ENCODE data around the gene PLEKHG1.

PLEKHG1 gene

GRCh38 chr6:150635906-150636514, 36.3 kb downstream of the PLEKHG1 start:
- no peaks in the 10 kb centered on the region for H4K20me1 ChIP-seq (ENCODE audit: insufficient read depth, low read length, poor library complexity, severe bottlenecking)
- H3K9me2 ChIP-seq (replicated peaks; ENCODE audit: low read depth, low read length) = no peaks in the 10 kb centered on the region
- H3K9me3 ChIP-seq (ENCODE audit: insufficient read depth, low read depth, low read length) = no peaks in the 10 kb centered on the region
- no peak for TF ChIP-seq EZH2phosphoT487 (IDR thresholded peaks at IDR 0.05; ENCODE audit: borderline replicate concordance)
- no peak for TF ChIP-seq CTCF (conservative IDR thresholded peaks at IDR 0.05; ENCODE audit: low read length)
- peak overlapping the region; percentile 46 for H3K4me3 ChIP-seq (ENCODE audit: low read length, poor library complexity, severe bottlenecking)
- H3F3A ChIP-seq (ENCODE audit: low read depth) = peaks cover 12% of the 10 kb centered on the region
- H3K79me2 ChIP-seq (ENCODE audit: insufficient read depth, low read length) = peaks cover 95% of the 10 kb centered on the region
- no peaks in the 10 kb centered on the region for H3K27me3 ChIP-seq (ENCODE audit: insufficient read depth, low read length, poor library complexity, severe bottlenecking)
- H2AFZ ChIP-seq (ENCODE audit: low read length) = peak overlapping the region; percentile 0; the same call in 1 of the 2 replicates
- peaks cover 100% of the 10 kb centered on the region for H3K4me1 ChIP-seq (ENCODE audit: insufficient read depth, low read length, poor library complexity, severe bottlenecking)
- peak overlapping the region; percentile 62 for H3K4me2 ChIP-seq (ENCODE audit: low read depth, low read length, poor library complexity, severe bottlenecking)
- H3K9ac ChIP-seq (ENCODE audit: low read depth, low read length, poor library complexity, severe bottlenecking) = peak overlapping the region; percentile 63
- H3K36me3 ChIP-seq (ENCODE audit: insufficient read depth, low read length) = peaks cover 3% of the 10 kb centered on the region; the same call in 1 of the 2 replicates

GRCh38 chr6:150636808-150637207, 37.1 kb downstream of the PLEKHG1 start:
- no peaks in the 10 kb centered on the region for H3K9me2 ChIP-seq (replicated peaks; ENCODE audit: low read depth, low read length)
- peaks cover 100% of the 10 kb centered on the region for H3K4me1 ChIP-seq (ENCODE audit: insufficient read depth, low read length, poor library complexity, severe bottlenecking)
- TF ChIP-seq EZH2phosphoT487 (IDR thresholded peaks at IDR 0.05; ENCODE audit: borderline replicate concordance) (no peak), CTCF (conservative IDR thresholded peaks at IDR 0.05; ENCODE audit: low read length) (no peak)
- peak overlapping the region; percentile 63 for H3K9ac ChIP-seq (ENCODE audit: low read depth, low read length, poor library complexity, severe bottlenecking)
- no peaks in the 10 kb centered on the region for H3K27me3 ChIP-seq (ENCODE audit: insufficient read depth, low read length, poor library complexity, severe bottlenecking)
- H3F3A ChIP-seq (ENCODE audit: low read depth) = peaks cover 20% of the 10 kb centered on the region
- peak overlapping the region; percentile 46 for H3K4me3 ChIP-seq (ENCODE audit: low read length, poor library complexity, severe bottlenecking)
- H2AFZ ChIP-seq (ENCODE audit: low read length) = no peak overlapping the region
- no peaks in the 10 kb centered on the region for H4K20me1 ChIP-seq (ENCODE audit: insufficient read depth, low read length, poor library complexity, severe bottlenecking)
- peak overlapping the region; percentile 62 for H3K4me2 ChIP-seq (ENCODE audit: low read depth, low read length, poor library complexity, severe bottlenecking)
- no peaks in the 10 kb centered on the region for H3K9me3 ChIP-seq (ENCODE audit: insufficient read depth, low read depth, low read length)
- H3K79me2 ChIP-seq (ENCODE audit: insufficient read depth, low read length) = peaks cover 92% of the 10 kb centered on the region
- peaks cover 3% of the 10 kb centered on the region; the same call in 1 of the 2 replicates for H3K36me3 ChIP-seq (ENCODE audit: insufficient read depth, low read length)

- Histone ChIP-seq H3K27me3 (ENCODE audit: insufficient read depth, low read length, poor library complexity, severe bottlenecking) (no peaks in the 10 kb centered on the region), H3K4me2 (ENCODE audit: low read depth, low read length, poor library complexity, severe bottlenecking) (peak overlapping the region; percentile 62), H3K4me1 (ENCODE audit: insufficient read depth, low read length, poor library complexity, severe bottlenecking) (peaks cover 100% of the 10 kb centered on the region), H4K20me1 (ENCODE audit: insufficient read depth, low read length, poor library complexity, severe bottlenecking) (no peaks in the 10 kb centered on the region), H3F3A (ENCODE audit: low read depth) (peaks cover 23% of the 10 kb centered on the region), H3K9me3 (ENCODE audit: insufficient read depth, low read depth, low read length) (no peaks in the 10 kb centered on the region), H3K36me3 (ENCODE audit: insufficient read depth, low read length) (peaks cover 3% of the 10 kb centered on the region; the same call in 1 of the 2 replicates), H2AFZ (ENCODE audit: low read length) (no peak overlapping the region), H3K9me2 (replicated peaks; ENCODE audit: low read depth, low read length) (no peaks in the 10 kb centered on the region), H3K9ac (ENCODE audit: low read depth, low read length, poor library complexity, severe bottlenecking) (peak overlapping the region; percentile 63), H3K4me3 (ENCODE audit: low read length, poor library complexity, severe bottlenecking) (no peak overlapping the region), H3K79me2 (ENCODE audit: insufficient read depth, low read length) (peaks cover 92% of the 10 kb centered on the region)
- TF ChIP-seq EZH2phosphoT487 (IDR thresholded peaks at IDR 0.05; ENCODE audit: borderline replicate concordance) = no peak
- TF ChIP-seq CTCF (conservative IDR thresholded peaks at IDR 0.05; ENCODE audit: low read length) = no peak
Measured at GRCh38 chr6:150637266-150637665, 37.6 kb downstream of the PLEKHG1 start.

Data from Loucy (cell line).